GM18858 (cell line): Measurements from ENCODE around the gene ADAMTS12.

Source experiments
- ATAC-seq: cut with Tn5 transposase; IDR thresholded peaks from one replicate; pipeline ENCODE4 v1.9.1; 2021; ENCODE audit not compliant: unreplicated experiment

Gene ADAMTS12

DNA sequence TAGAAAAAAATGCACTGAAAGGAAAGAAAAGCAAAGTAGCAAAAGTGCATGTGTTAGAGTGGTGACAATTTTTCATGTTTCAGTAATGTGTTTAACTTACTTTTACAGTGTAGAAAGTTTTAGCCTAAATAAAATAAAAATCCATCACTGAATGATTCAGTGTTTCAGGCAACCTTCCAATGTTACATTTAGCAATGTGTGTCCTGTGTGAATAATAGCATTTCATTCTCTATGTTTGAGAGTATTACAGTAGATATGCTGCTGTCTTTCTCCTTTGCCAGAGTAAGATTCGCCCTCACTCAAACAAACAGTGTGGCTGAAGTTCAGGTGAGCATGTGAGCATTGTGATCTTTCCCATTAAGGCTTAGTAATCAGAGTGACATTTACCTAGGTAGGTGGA is 279.9 kb downstream of the ADAMTS12 start:
- no peak for ATAC-seq

DNA sequence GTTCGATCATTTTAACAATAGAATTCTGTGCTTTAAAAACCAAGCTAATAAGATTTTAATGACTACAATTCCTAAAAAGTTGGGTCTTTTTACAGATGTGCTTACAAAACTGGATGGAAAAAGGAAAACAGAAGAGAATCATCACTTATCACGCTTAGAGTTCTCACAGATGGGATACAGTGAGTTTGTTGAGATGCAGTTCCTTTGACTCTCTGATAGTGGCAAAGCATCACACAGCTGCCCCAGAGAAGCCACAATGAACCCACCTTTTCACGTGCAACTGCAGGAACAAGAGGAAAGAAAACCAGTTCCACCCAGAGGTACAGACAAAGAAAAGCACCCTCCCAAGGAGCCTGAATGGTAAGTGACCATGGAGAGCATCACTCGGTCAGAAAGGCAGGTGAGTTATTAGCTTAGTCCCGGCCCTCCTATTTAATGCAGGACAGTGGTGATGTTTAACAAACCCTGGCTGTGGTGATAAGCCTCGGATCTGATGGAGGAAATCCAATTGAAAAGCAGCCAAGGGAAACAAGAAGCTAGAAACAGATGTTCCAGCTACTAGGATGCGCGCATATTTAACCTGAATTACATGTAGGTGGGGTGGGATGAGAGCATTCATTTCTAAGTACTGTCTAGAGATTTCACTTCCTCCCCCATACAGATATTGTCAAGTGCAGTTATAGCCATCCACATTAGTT is 283.3 kb downstream of the ADAMTS12 start:
- ATAC-seq, result no peak

DNA sequence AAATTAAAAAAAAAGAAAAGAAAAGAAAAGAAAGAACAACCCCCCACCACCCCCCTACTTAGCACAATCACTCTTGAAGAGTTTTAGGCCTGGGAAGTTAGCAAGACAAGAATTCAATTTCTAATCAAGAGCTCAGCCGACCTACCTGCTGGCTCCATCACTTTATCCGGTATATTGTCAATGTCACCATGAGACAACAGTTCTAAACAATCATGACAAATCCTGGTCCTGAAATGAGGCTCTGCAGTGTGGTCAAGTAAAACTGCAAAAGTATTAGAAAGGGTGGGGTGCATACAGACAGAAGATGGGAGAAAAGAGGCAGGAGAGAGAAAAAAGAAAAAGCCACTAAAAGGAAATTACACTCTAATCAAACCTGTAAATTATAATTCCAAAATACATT is 287.3 kb downstream of the ADAMTS12 start:
- no peak for ATAC-seq

DNA sequence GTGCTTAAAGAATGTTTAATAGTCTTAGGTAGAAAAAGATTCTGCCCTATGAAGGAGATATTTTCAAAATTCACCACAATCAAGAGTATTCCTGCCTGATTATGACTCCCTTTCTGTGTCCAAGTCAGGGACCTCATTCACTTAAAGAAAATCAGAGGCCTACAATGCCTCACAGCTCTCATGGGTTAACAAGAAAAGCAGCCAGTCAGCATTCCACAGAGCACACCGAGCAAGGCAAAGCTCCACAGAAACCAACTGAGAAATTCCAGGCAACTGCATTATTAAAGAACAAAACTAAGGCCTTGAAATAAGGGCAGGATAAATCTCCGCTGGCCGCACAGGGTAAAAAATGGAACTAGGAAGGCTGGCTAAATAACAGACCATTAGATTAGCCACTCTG is 289.9 kb downstream of the ADAMTS12 start:
- no peak for ATAC-seq

DNA sequence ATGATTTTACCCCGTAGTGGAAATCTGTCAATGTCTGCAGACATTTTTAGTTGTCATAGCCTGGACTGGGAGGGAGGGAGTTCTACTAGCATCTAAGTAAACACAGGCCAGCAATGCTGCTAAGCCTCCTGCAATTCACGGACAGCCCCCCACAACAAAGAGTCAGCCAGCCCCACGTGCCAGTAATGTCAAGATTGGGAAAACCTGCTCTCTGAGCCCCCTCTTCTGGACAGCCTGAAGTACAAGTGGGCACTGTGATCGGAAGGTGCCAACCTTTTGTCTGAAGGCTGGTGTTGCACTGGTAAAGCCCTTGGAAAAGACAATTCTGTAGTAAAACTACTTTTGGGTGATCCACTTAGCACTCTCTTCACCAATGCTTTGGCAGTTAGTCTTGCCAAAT is 296.5 kb downstream of the ADAMTS12 start:
- ATAC-seq, result no peak

DNA sequence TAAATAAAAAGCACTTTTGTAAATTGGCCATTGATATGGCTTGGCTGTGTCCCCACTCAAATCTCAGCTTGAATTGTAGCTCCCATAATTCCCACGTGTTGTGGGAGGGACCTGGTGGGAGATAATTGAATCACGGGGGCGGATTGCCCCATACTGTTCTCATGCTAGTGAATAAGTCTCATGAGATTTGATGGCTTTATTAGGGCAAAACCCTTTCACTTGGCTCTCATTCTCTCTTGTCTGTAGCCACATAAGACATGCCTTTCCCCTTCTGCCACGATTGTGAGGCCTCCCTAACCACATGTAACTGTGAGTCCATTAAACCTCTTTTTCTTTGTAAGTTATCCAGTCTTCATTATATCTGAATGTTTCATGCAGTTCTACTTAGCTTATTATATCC is 297.8 kb downstream of the ADAMTS12 start:
- ATAC-seq, result no peak

DNA sequence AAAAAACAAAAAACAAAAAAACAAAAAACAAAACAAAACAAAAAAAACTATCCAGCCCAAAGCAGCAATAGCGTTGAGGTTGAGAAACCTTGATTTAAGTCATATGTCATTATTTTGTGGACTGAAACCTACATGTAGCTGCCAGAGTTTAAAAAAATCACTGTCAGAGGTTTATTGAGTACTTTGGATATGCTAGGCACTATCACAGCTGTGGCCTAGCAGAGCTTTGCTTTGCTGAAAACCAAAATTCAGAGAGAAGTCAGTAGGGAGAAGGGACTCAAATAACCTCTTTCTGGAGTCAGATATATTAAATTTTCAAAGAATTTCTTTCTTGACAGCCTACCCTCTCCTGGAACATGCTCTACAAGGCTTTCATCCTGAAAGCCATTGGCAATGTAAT is 299.5 kb downstream of the ADAMTS12 start:
- no peak for ATAC-seq

DNA sequence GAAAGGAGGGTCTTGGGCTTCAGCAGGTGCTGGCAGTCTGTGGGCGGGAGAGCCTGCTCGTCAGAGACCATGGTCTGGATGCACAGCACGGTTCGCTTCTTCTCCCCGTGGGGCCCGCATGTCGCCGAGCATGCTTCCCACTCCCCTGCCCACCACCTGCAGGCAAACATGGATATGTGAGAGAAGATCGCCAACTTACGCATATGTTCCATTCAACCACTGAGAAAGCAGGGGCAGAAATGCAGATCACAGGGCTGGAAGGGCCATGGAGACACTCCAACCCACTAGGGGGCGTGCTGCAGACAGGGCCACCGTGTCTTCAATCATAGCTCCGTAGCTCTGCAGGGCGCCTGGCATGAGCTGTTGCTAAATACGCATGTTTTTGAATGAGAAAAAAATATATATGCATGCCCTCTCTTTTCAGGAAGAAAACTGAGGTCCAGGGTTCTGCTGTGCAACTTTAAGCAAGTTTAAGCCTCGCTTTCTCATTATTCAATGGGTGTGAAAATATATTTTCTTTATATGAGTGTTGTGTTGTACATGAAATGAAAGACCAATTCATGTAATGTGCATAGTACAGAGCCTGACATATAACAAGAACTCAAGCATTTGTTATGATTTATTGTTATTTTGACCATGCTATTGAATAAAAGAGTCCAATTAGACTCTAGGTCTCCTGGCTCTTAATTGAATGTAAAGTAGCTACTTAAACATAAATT is 303.0 kb downstream of the ADAMTS12 start:
- ATAC-seq, result no peak

DNA sequence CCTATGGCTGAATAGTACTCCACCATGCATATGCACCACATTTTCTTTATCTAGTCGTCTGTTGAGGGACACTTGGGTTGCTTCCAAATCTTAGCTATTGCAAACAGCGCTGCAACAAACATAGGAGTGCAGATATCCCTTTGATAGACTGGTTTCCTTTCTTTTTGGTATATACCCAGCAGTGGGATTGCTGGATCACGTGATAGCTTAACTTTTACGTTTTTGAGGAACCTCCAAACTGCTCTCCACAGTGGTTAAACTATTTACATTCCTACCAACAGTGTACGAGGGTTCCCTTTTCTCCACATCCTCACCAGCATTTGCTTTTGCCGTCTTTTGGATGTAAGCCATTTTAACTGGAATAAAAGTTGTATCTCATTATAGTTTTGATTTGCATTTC is 308.5 kb downstream of the ADAMTS12 start:
- ATAC-seq, result no peak

DNA sequence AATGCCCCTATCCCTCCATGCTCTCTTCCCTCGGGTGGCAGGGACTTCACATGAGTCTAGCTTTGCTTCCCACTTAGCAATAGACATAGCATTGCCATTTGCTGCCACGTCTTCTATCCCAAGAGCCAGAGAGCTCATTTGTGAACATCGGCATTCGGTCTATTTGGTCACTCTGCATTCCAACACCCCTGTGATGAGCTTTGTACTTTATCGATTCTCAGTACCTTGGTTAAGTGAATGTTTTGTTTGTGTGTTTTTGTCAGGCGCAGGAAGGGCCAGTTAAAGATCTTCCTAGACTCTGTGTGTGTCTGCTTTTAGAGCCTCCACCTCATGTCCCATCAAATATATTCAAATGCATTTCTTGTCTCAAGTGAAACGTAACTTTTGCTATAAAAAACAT is 309.4 kb downstream of the ADAMTS12 start:
- ATAC-seq, result no peak

DNA sequence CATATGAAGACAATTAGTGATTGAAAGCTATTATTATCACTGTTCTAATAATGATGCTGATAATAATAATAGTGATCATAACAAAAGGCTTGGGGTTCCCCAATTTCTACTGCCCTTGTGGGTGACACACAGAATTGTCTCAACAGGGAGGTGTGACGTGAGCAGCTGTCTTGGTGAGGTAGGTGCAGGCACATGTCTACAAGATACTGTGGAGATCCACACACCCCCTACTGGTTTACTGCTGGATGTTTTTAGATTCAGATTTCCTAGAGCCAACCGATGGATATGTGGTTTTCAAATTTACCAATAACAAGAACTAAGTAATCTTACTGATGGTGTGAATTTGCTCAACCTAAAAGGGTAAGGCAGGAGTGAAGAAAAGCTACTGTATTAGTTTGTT is 312.0 kb downstream of the ADAMTS12 start:
- no peak for ATAC-seq

DNA sequence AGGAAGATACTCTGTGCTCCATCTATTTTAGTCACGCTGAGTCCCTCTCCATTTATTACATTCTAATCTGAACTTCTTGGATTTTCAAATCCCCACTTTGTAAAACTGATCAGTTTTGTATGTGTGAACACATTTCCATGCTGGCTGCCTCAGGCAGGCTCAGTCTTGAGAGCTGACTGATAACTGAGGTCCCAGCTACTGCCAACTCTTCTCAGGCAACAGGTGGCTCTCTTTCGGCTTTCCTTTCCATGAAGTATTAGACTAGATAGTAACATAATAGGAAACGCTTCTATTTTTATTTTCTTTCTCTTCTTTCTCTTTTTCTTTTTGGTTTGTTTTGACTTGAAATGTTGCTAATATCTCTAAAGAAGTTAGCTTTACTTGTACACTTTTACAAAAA is 312.6 kb downstream of the ADAMTS12 start:
- ATAC-seq, result no peak

DNA sequence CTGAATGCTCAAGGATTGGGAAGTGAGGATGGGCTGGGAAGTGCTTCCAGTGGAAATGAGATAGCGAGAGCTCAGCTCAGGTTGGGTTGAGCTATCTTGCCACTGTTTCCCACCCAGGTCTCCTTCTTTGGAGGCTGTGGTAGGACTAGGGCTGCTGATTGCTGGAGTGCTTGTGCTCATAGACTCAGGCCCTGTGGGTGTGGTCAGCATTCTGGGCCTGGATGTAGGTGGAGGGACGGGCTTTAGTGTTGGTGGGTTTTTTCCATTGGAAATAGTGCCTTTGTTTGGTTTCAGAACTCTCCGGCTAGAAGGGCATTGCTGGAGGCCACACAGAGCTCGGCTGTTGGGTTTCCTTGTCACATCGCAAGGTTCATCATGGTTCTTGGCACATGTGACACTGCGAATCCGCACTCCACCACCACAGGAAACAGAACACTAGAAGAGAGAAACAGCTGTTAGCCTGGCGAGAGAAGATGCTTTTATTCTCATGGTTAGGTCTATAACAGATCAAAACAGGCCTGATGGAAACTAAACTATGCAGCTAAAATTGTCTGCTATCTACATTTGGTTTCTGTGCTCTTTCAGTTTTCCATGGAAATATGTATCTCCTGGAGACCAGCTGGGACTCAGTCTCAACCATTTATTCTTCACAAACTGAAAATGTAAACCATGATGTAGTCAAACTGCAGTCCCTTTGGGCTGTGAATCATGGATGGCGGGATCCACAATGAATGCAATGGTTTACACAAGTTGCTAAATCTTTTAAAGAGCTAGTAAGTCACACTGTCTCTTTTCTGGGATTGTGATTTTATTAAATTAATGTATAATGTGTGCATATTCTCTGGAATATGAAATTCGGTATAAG is 314.8 kb downstream of the ADAMTS12 start:
- ATAC-seq, result no peak

DNA sequence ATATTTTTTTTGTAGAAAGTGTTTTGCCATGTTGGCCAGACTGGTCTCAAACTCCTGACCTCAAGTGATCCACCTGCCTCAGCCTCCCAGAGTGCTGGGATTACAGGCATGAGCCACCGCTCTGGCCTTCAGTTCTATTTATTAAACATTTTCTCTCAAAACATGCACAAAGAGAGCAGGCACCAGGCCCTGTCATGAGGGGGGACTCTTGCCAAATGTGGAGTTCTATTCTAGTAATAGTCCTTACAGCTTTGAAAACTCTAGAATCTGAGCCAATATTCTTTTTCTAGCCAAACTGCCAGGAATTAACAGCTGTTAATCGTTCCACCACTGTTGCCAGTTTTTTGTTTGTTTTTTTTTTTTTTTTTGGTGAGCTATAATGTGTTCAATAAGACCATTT is 326.5 kb downstream of the ADAMTS12 start:
- no peak for ATAC-seq

DNA sequence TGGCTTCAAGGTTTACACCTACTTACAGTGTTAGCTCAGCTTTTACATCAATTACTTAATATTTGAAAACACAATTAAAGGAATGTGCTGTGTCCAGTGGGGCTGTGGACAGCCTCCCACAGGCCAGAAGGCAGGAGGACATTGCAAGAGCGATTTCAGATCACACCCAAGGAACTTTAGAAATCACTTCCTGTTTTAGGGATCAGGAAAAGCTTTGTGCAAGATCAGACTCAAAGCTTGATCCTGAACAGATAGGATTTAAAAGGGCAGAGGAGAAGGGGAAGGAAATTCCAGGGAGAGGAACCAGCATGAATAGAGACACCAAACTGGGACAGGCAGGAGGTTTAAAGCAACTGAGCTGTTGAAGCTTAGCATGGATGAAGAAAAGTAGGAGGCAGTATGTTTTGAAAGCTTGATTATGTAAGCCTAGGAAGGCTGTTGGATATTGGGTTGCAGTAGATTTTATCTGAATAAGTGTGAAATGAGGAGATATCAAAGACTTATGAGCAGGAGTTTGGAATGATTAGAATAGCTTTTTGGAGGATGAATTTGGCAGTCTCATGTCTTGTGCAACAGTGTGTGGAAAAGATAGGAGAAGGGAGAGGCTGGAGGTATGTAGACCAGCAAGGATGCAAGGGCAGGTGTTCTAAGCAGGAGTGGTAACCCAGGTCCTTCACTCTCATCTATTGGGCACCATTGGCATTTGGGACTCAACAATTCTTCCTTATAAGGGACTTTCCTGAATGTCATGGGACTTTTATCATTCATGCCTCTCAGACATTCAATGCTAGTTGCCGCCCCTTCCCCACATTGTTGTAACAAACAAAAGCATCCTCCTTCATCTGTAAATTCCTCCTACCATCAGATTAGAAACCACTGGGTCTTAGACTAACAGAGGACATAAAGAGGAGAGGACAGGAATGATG is 327.5 kb downstream of the ADAMTS12 start:
- no peak for ATAC-seq

DNA sequence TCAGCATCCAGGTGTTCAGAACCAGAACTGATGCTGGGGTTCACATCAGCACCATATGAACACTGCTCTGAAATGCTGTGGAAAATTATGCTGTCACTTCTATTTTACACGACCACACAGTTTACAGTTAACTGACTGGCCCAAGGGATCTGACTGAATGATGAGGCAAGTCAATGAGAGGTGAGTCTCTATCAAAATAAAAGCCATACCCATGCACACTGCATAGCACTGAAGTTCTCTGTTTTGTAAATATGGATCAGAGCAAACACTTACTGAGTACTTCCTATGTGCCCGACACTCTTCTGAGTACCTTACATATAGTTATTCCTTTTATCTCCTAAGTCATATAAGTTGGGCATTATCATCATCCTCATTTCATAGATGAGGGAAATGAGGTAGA is 328.3 kb downstream of the ADAMTS12 start:
- no peak for ATAC-seq

DNA sequence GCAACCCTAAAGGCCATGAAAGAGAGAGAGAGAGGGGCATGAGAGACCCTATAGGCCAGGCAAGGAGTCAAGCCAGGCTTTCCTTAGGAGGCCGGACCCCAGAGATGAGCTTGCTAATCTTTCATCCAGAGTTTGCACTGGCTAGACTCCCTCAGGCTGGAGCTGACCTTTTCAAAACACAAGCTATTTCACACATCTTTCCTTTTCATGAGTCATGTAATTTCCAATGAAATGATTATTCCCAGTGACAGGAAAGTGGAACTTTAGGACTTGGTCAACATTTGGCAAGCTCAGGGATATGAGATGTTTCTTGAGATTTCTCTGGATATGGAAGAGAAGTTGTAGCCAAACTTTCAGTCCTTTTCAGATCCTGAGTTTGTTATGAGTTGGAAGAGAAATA is 333.3 kb downstream of the ADAMTS12 start:
- ATAC-seq, result no peak

DNA sequence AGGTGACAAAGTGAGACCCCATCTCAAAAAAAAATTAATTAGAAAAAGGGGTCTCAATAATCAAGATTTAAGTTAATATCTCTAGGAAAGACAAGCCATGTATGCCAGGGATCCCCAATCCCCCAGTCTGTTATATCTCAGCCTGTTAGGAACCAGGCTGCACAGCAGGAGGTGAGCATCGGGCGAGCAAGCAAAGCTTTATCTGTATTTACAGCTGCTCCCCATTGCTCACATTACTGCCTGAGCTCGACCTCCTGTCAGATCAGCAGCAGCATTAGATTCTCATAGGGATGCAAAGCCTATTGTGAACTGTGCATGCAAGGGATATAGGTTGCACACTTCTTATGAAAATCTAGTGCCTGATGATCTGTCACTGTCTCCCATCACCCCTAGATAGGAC is 334.2 kb downstream of the ADAMTS12 start:
- ATAC-seq, result no peak

DNA sequence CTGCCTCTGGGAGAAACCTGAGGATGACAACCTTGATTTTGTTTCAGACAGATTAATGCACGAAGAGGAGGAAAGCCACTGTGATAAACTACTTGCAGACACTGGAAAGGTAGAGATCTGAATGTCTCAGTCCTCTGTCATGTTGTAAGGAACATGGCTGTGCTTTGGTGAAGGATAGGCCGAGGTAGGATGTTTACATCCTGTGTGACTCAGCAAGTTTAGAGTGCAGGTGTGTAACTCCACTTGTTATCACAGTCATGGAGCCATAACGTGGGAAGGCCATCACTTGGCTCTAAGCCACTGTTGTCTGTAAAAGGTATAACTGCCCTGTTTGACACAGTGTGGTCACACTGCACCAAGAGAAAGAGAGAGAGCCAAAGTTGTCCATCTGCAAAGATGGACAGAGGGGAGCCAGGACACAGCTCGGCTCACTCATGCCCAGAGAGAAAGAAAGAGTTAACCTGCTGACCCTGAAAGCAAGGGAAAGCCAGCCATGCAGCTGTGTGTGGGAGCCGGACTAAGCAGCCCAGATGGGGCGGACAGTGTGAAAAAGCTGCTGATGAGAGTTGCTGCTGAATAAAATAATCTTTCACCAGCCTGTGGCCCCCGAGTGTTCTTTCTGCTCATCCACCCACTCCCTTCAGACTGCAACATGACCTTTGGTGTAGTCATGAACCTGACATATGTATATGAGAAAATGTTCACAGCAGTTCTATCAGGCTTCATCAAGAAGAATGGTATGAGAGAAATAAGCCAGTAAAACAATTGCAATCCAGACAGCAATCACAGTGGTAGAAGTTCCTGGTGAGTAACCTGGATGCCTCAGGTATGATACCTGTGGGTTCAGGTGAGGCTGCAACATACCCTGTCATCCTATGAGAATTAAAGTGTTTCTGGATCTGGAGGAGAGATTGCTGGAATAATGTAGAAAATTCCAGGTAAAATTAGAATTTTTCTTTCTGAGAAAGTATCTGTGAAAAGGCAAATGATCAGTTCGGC is 335.2 kb downstream of the ADAMTS12 start:
- ATAC-seq, result no peak
